Memory B cell (primary cell): Measurements from ENCODE around the gene JOSD2.
"Not testable (repeated sequence)": the region's sequence is repeated elsewhere in the genome, so short reads cannot be mapped to it uniquely, and the experiment has no call there.

ENCODE experiments used
- ATAC-seq: fragments of 150-1000 bp; cut with Tn5 transposase; 2 replicates; pipeline ENCODE4 v1.10.0; 2021; ENCODE audit warnings: low read depth, mild to moderate bottlenecking, moderate library complexity
- DNase-seq, 2 donors: peaks; one replicate each; pipeline ENCODE4 v3.0.0; 2022; ENCODE audit warnings: low spot score in 2 of 2
- H3K27ac Mint-ChIP-seq: one replicate; pipeline ENCODE4 v1.8.0; 2022; ENCODE audit warnings: mild to moderate bottlenecking, moderate library complexity, mixed read lengths
- H3K27me3 Mint-ChIP-seq: one replicate; pipeline ENCODE4 v1.8.0; 2022; ENCODE audit warnings: mixed read lengths
- H3K36me3 Mint-ChIP-seq: one replicate; pipeline ENCODE4 v1.8.0; 2022; ENCODE audit warnings: mild to moderate bottlenecking, mixed read lengths
- H3K4me1 Mint-ChIP-seq: one replicate; pipeline ENCODE4 v1.8.0; 2022; ENCODE audit warnings: mixed read lengths
- H3K4me3 Mint-ChIP-seq: one replicate; pipeline ENCODE4 v1.8.0; 2022; ENCODE audit warnings: mild to moderate bottlenecking, moderate library complexity, mixed read lengths
- H3K9me3 Mint-ChIP-seq: one replicate; pipeline ENCODE4 v1.8.0; 2022; ENCODE audit warnings: mixed read lengths

Gene JOSD2

GRCh38 chr19:50475736-50476223 lies 35.2 kb downstream of the JOSD2 start:
- H3K27me3 Mint-ChIP-seq: no peaks in the 10 kb centered on the region
- ATAC-seq: no peak
- peak overlapping the region; percentile 94 for H3K27ac Mint-ChIP-seq
- H3K4me1 Mint-ChIP-seq: peaks cover 25% of the 10 kb centered on the region
- H3K9me3 Mint-ChIP-seq: no peaks in the 10 kb centered on the region
- H3K36me3 Mint-ChIP-seq: peaks cover 8% of the 10 kb centered on the region
- H3K4me3 Mint-ChIP-seq: peak overlapping the region; percentile 98
- DNase-seq: no peak

- H3K4me3 Mint-ChIP-seq: peak overlapping the region; percentile 54
- DNase-seq (no peak), ATAC-seq (no peak)
- H3K27ac Mint-ChIP-seq: peak overlapping the region; percentile 94
- no peaks in the 10 kb centered on the region for H3K27me3 Mint-ChIP-seq
- peaks cover 6% of the 10 kb centered on the region for H3K36me3 Mint-ChIP-seq
- no peaks in the 10 kb centered on the region for H3K9me3 Mint-ChIP-seq
- peaks cover 25% of the 10 kb centered on the region for H3K4me1 Mint-ChIP-seq
These were observed 35.9 kb downstream of the JOSD2 start for GRCh38 chr19:50475101-50475568.

- DNase-seq, ATAC-seq, H3K4me3 Mint-ChIP-seq, H3K27me3 Mint-ChIP-seq, H3K9me3 Mint-ChIP-seq, H3K36me3 Mint-ChIP-seq: not testable (repeated sequence)
- Mint-ChIP-seq H3K4me1 (peaks cover 21% of the 10 kb centered on the region), H3K27ac (peak overlapping the region; percentile 1)
These were observed 37.7 kb downstream of the JOSD2 start for GRCh38 chr19:50473336-50473735.

GRCh38 chr19:50468818-50469217 lies 42.2 kb downstream of the JOSD2 start:
- ATAC-seq (no peak), DNase-seq (no peak)
- Mint-ChIP-seq H3K4me1 (peaks cover 2% of the 10 kb centered on the region), H3K4me3 (no peak overlapping the region), H3K27me3 (peaks cover 6% of the 10 kb centered on the region), H3K9me3 (no peaks in the 10 kb centered on the region), H3K36me3 (no peaks in the 10 kb centered on the region), H3K27ac (no peak overlapping the region)

- peak overlapping the region; percentile 56 for H3K27ac Mint-ChIP-seq
These were observed 43.4 kb downstream of the JOSD2 start for GRCh38 chr19:50467566-50467965.

GRCh38 chr19:50466706-50467039 lies 44.3 kb downstream of the JOSD2 start:
- Mint-ChIP-seq H3K27me3 (peaks cover 6% of the 10 kb centered on the region), H3K36me3 (no peaks in the 10 kb centered on the region), H3K9me3 (no peaks in the 10 kb centered on the region), H3K27ac (no peak overlapping the region), H3K4me1 (peaks cover 2% of the 10 kb centered on the region), H3K4me3 (no peak overlapping the region)
- DNase-seq: no peak
- ATAC-seq: no peak

More at GRCh38 chr19:50467566-50467965, 43.4 kb downstream of the JOSD2 start:
- peaks cover 2% of the 10 kb centered on the region for H3K4me1 Mint-ChIP-seq
- ATAC-seq (no peak), DNase-seq (no peak)
- H3K4me3 Mint-ChIP-seq: no peak overlapping the region
- no peaks in the 10 kb centered on the region for H3K36me3 Mint-ChIP-seq
- H3K27me3 Mint-ChIP-seq: peaks cover 6% of the 10 kb centered on the region
- H3K9me3 Mint-ChIP-seq: no peaks in the 10 kb centered on the region

- H3K36me3 Mint-ChIP-seq: no peaks in the 10 kb centered on the region
- H3K9me3 Mint-ChIP-seq: no peaks in the 10 kb centered on the region
- H3K4me3 Mint-ChIP-seq: no peak overlapping the region
- H3K27ac Mint-ChIP-seq: no peak overlapping the region
- no peak for DNase-seq
- H3K27me3 Mint-ChIP-seq: peaks cover 6% of the 10 kb centered on the region
- ATAC-seq: no peak
- peaks cover 6% of the 10 kb centered on the region for H3K4me1 Mint-ChIP-seq
These were observed 44.8 kb downstream of the JOSD2 start for GRCh38 chr19:50465986-50466705.

- Mint-ChIP-seq H3K4me3 (no peak overlapping the region), H3K27ac (no peak overlapping the region), H3K4me1 (peaks cover 13% of the 10 kb centered on the region), H3K9me3 (no peaks in the 10 kb centered on the region), H3K36me3 (no peaks in the 10 kb centered on the region), H3K27me3 (peaks cover 6% of the 10 kb centered on the region)
- ATAC-seq (no peak), DNase-seq (no peak)
These were observed 46.0 kb downstream of the JOSD2 start for GRCh38 chr19:50465000-50465399.

- no peaks in the 10 kb centered on the region for H3K9me3 Mint-ChIP-seq
- no peak overlapping the region for H3K27ac Mint-ChIP-seq
- no peaks in the 10 kb centered on the region for H3K36me3 Mint-ChIP-seq
- peaks cover 19% of the 10 kb centered on the region for H3K4me1 Mint-ChIP-seq
- H3K4me3 Mint-ChIP-seq: no peak overlapping the region
- no peak for ATAC-seq
- no peak for DNase-seq
- H3K27me3 Mint-ChIP-seq: peaks cover 6% of the 10 kb centered on the region
These were observed 46.6 kb downstream of the JOSD2 start for GRCh38 chr19:50464348-50464747.

GRCh38 chr19:50462970-50463369 lies 48.0 kb downstream of the JOSD2 start:
- no peak overlapping the region for H3K27ac Mint-ChIP-seq

GRCh38 chr19:50461066-50461875 lies 49.7 kb downstream of the JOSD2 start:
- DNase-seq: peak; percentile 66 to 73
- Mint-ChIP-seq H3K9me3 (no peaks in the 10 kb centered on the region), H3K4me3 (peak overlapping the region; percentile 60), H3K27ac (peak overlapping the region; percentile 82), H3K27me3 (no peaks in the 10 kb centered on the region), H3K4me1 (peaks cover 16% of the 10 kb centered on the region), H3K36me3 (no peaks in the 10 kb centered on the region)
- peak; percentile 60 for ATAC-seq

More at GRCh38 chr19:50462970-50463369, 48.0 kb downstream of the JOSD2 start:
- no peaks in the 10 kb centered on the region for H3K9me3 Mint-ChIP-seq
- no peaks in the 10 kb centered on the region for H3K36me3 Mint-ChIP-seq
- no peak overlapping the region for H3K4me3 Mint-ChIP-seq
- H3K4me1 Mint-ChIP-seq: peaks cover 19% of the 10 kb centered on the region
- ATAC-seq (no peak), DNase-seq (no peak)
- peaks cover 4% of the 10 kb centered on the region for H3K27me3 Mint-ChIP-seq

- peak; percentile 39 to 44 for DNase-seq
- Mint-ChIP-seq H3K4me3 (peak overlapping the region; percentile 60), H3K27me3 (no peaks in the 10 kb centered on the region), H3K9me3 (peaks cover 2% of the 10 kb centered on the region), H3K36me3 (no peaks in the 10 kb centered on the region), H3K4me1 (peaks cover 19% of the 10 kb centered on the region), H3K27ac (peak overlapping the region; percentile 97)
- peak; percentile 79 for ATAC-seq
These were observed 50.7 kb downstream of the JOSD2 start for GRCh38 chr19:50460161-50460765.

- H3K4me3 Mint-ChIP-seq: peak overlapping the region; percentile 60
- ATAC-seq: no peak
- H3K4me1 Mint-ChIP-seq: peaks cover 19% of the 10 kb centered on the region
- no peaks in the 10 kb centered on the region for H3K36me3 Mint-ChIP-seq
- H3K27ac Mint-ChIP-seq: peak overlapping the region; percentile 97
- no peaks in the 10 kb centered on the region for H3K27me3 Mint-ChIP-seq
- no peak for DNase-seq
- peaks cover 2% of the 10 kb centered on the region for H3K9me3 Mint-ChIP-seq
These were observed 51.4 kb downstream of the JOSD2 start for GRCh38 chr19:50459638-50460037.

GRCh38 chr19:50459067-50459456 lies 51.9 kb downstream of the JOSD2 start:
- Mint-ChIP-seq H3K4me3 (no peak overlapping the region), H3K27me3 (no peaks in the 10 kb centered on the region), H3K27ac (no peak overlapping the region), H3K36me3 (no peaks in the 10 kb centered on the region), H3K9me3 (peaks cover 2% of the 10 kb centered on the region), H3K4me1 (peaks cover 19% of the 10 kb centered on the region)
- DNase-seq (no peak), ATAC-seq (no peak)
